ENCODE data around the gene FOXP2. TPM values are rescaled to one million over a fixed set of nuclear protein-coding genes. Genes with fewer than 3 reads are reported as not detected.
"Not testable (repeated sequence)": the region's sequence is repeated elsewhere in the genome, so short reads cannot be mapped to it uniquely, and the experiment has no call there.

The FOXP2 gene
- total RNA-seq, 1 donor from 2014 or later = 2.1 TPM

- Histone ChIP-seq H3K27me3 (ENCODE audit: low read depth) (no peaks in the 10 kb centered on the region), H3K4me1 (no peaks in the 10 kb centered on the region), H3K27ac (replicated peaks) (no peak overlapping the region), H3K9me3 (replicated peaks) (no peaks in the 10 kb centered on the region), H3K4me3 (no peak overlapping the region), H3K36me3 (no peaks in the 10 kb centered on the region)
- DNase-seq = no peak
- intact Hi-C loops (cut with micrococcal nuclease) = no loop called here
- TF ChIP-seq CTCF (IDR thresholded peaks at IDR 0.05; ENCODE audit: borderline replicate concordance) = no peak
These were observed 38.7 kb upstream of the FOXP2 start for GRCh38 chr7:114375907-114376306.

GRCh38 chr7:114383946-114384345 lies 30.7 kb upstream of the FOXP2 start:
- intact Hi-C loops (cut with micrococcal nuclease); H3K9me3 ChIP-seq (replicated peaks); H3K4me3 ChIP-seq; H3K36me3 ChIP-seq; H3K27me3 ChIP-seq (ENCODE audit: low read depth); H3K27ac ChIP-seq (replicated peaks); H3K4me1 ChIP-seq; DNase-seq: not testable (repeated sequence)

DNA sequence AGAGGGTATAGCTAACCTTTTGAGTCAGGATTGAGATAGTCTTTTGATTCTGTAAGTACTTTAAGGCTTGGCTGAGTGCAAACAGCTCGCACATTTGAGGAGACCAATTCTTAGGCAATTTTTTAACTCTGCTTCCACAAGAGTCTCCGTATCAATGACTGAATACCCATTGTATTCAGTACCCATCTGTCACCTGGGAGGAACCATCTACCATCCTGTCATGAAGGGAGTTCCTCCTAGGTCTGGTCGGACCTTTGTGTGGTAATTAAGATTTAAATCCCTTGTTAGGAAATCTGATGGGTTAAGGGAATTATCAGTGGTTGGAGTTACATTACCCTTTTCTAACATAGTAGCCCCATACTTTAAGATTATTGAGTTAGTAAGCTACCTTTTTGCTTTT lies 30.3 kb upstream of the FOXP2 start:
- intact Hi-C loops (cut with micrococcal nuclease); H3K4me3 ChIP-seq; H3K4me1 ChIP-seq; H3K27me3 ChIP-seq (ENCODE audit: low read depth); DNase-seq; H3K27ac ChIP-seq (replicated peaks); H3K36me3 ChIP-seq; H3K9me3 ChIP-seq (replicated peaks): not testable (repeated sequence)

- Histone ChIP-seq H3K27me3 (ENCODE audit: low read depth) (no peaks in the 10 kb centered on the region), H3K9me3 (replicated peaks) (no peaks in the 10 kb centered on the region), H3K36me3 (no peaks in the 10 kb centered on the region), H3K4me1 (no peaks in the 10 kb centered on the region), H3K4me3 (no peak overlapping the region), H3K27ac (replicated peaks) (no peak overlapping the region)
- no peak for TF ChIP-seq CTCF (IDR thresholded peaks at IDR 0.05; ENCODE audit: borderline replicate concordance)
- intact Hi-C loops (cut with micrococcal nuclease) = no loop called here
- DNase-seq = no peak
These were observed 26.6 kb upstream of the FOXP2 start for GRCh38 chr7:114388021-114388420.

DNA sequence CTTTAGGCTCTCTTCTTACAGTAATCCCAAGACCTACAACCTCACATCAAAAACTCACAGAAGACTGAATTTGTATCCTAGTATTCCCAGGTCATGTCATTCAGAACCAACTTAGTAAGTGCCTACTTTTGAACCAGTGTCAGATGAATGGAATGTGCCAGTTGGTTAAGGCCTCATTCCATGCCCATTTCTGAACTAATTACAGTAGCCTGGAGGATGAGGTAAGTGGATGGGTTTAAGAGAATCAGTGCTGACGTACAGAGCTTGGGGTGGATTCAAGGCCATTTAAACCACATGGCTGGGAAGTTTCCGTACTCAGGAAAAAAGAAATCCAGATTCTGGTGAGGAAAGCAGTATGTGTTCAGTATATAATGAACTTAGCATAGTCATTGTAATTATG lies 21.9 kb upstream of the FOXP2 start:
- no peak for DNase-seq
- no peaks in the 10 kb centered on the region for H3K36me3 ChIP-seq
- no peak overlapping the region for H3K27ac ChIP-seq (replicated peaks)
- no peaks in the 10 kb centered on the region for H3K27me3 ChIP-seq (ENCODE audit: low read depth)
- no peak for TF ChIP-seq CTCF (IDR thresholded peaks at IDR 0.05; ENCODE audit: borderline replicate concordance)
- no peaks in the 10 kb centered on the region for H3K9me3 ChIP-seq (replicated peaks)
- intact Hi-C loops (cut with micrococcal nuclease) = no loop called here
- H3K4me1 ChIP-seq = no peaks in the 10 kb centered on the region
- H3K4me3 ChIP-seq = no peak overlapping the region

DNA sequence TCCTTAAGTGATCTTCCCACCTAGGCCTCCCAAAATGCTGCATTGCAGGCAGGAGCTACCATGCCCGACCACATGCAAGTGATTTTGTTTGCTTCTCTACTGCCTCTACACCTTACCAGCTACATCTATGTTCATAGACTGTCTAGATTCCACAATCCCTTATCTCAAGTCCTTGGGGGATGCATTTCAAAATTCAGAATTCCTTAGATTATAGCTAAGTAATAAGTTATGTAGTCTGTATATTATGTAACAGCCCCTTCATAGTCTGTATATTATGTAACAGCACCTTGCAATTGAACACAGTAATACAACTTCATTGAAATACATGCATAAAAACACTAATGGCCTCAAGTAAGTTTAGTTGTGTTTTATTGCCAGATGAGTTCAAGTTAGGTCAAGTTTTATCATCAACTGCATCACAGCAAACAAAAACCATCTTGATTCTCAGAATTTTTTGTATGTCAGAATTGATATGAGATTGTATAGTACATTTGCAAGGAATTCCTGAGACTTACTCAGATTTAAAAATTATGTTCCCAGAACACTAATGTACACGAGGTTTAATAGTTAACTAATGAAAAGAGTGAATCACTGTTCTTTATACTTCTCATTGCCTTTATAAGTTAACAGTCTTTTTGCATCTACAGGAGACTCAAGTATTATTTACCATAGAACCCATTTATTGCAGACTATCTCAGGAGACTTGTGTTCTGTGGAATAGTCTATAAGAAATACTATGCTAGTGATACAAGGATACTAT lies 11.6 kb upstream of the FOXP2 start:
- intact Hi-C loops (cut with micrococcal nuclease) = no loop called here
- Histone ChIP-seq H3K4me3 (no peak overlapping the region), H3K9me3 (replicated peaks) (no peaks in the 10 kb centered on the region), H3K27me3 (ENCODE audit: low read depth) (no peaks in the 10 kb centered on the region), H3K4me1 (no peaks in the 10 kb centered on the region), H3K27ac (replicated peaks) (no peak overlapping the region), H3K36me3 (no peaks in the 10 kb centered on the region)
- DNase-seq = no peak
- no peak for TF ChIP-seq CTCF (IDR thresholded peaks at IDR 0.05; ENCODE audit: borderline replicate concordance)
